ENCODE results near the gene MED16.

Gene MED16

DNA sequence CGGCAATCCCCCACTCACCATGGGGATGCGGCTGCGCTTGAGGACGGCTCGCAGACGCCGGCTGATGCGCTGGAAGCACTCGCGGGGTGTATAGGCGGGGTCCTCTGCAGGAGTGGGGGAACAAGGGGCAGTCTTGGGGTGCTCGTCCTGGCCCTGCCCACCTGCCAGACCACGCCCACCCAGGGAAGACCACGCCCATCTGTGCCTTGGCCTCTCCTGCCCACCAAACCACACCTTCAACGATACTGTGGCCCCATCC, 7.0 kb upstream of the MED16 start:
- no peak overlapping the region for H3K4me2 ChIP-seq (ENCODE audit: low read length)
- peaks cover 19% of the 10 kb centered on the region for H3K4me1 ChIP-seq (ENCODE audit: insufficient read depth, low read length, severe bottlenecking)
- no peaks in the 10 kb centered on the region for H3K27me3 ChIP-seq (ENCODE audit: insufficient read depth, low read length)
- H3K79me2 ChIP-seq (ENCODE audit: insufficient read depth, low read length) = no peaks in the 10 kb centered on the region; the same call in 1 of the 2 replicates
- no peak overlapping the region for H2AFZ ChIP-seq (ENCODE audit: low read length)
- no peaks in the 10 kb centered on the region for H3K9me2 ChIP-seq (ENCODE audit: low read depth, low read length)
- no peak overlapping the region for H3K4me3 ChIP-seq (ENCODE audit: low read depth, low read length, poor library complexity, severe bottlenecking)
- H3K9ac ChIP-seq (ENCODE audit: low read length) = no peak overlapping the region
- H3K9me3 ChIP-seq (ENCODE audit: low read length) = no peaks in the 10 kb centered on the region
- no peaks in the 10 kb centered on the region; the same call in 1 of the 2 replicates for H3F3A ChIP-seq (ENCODE audit: insufficient read depth, low read length)
- TF ChIP-seq, protein P1, sequence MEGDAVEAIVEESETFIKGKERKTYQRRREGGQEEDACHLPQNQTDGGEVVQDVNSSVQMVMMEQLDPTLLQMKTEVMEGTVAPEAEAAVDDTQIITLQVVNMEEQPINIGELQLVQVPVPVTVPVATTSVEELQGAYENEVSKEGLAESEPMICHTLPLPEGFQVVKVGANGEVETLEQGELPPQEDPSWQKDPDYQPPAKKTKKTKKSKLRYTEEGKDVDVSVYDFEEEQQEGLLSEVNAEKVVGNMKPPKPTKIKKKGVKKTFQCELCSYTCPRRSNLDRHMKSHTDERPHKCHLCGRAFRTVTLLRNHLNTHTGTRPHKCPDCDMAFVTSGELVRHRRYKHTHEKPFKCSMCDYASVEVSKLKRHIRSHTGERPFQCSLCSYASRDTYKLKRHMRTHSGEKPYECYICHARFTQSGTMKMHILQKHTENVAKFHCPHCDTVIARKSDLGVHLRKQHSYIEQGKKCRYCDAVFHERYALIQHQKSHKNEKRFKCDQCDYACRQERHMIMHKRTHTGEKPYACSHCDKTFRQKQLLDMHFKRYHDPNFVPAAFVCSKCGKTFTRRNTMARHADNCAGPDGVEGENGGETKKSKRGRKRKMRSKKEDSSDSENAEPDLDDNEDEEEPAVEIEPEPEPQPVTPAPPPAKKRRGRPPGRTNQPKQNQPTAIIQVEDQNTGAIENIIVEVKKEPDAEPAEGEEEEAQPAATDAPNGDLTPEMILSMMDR (IDR thresholded peaks at IDR 0.05; ENCODE audit: low read length) = no peak
- TF ChIP-seq EZH2 (IDR thresholded peaks at IDR 0.05; ENCODE audit: borderline replicate concordance, low read length) = no peak
- H4K20me1 ChIP-seq (ENCODE audit: insufficient read depth, low read length) = no peaks in the 10 kb centered on the region
- H3K27ac ChIP-seq (ENCODE audit: low read depth, low read length, poor library complexity, severe bottlenecking) = no peak overlapping the region
- peaks cover 33% of the 10 kb centered on the region for H3K36me3 ChIP-seq (ENCODE audit: insufficient read depth, low read length)

DNA sequence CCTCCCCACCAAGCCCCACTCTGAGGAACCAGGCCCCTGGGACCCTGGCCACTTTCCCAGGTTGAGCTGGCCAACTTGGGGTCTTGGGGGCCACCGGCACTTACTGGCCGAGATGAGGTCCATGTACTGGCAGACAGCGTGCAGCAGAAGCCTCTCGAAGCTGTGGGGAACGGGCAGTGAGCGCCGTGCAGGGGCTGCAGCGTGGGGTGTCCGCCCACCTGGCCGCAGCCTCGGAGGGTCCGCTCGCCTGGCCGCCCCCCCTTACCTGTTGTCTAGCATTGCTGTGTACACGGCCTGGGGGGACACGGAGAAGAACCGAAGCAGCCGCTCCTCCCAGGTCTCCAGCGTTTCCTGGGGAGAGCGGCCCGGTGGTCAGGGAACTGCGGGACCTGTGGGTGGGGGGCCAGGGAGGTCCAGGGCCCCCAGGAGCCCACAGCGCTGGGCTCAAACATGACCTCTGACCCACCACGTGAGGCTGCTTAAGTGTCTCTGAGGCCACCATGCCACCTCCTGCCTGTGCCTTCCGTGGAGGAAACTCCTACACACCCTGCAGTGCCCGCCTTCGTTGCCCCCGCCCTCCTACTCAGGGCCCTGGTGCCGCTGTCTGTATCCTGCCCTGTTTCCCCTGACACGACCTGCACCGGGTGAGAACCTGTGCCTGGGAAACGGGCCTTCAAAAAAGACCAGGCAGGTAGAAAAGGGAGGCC, 6.5 kb upstream of the MED16 start:
- peaks cover 19% of the 10 kb centered on the region for H3K4me1 ChIP-seq (ENCODE audit: insufficient read depth, low read length, severe bottlenecking)
- no peak overlapping the region for H3K27ac ChIP-seq (ENCODE audit: low read depth, low read length, poor library complexity, severe bottlenecking)
- H3K4me3 ChIP-seq (ENCODE audit: low read depth, low read length, poor library complexity, severe bottlenecking) = no peak overlapping the region
- no peaks in the 10 kb centered on the region; the same call in 1 of the 2 replicates for H3K79me2 ChIP-seq (ENCODE audit: insufficient read depth, low read length)
- no peak overlapping the region for H3K4me2 ChIP-seq (ENCODE audit: low read length)
- no peaks in the 10 kb centered on the region; the same call in 1 of the 2 replicates for H3F3A ChIP-seq (ENCODE audit: insufficient read depth, low read length)
- H3K27me3 ChIP-seq (ENCODE audit: insufficient read depth, low read length) = no peaks in the 10 kb centered on the region
- H2AFZ ChIP-seq (ENCODE audit: low read length) = no peak overlapping the region
- H3K9me2 ChIP-seq (ENCODE audit: low read depth, low read length) = no peaks in the 10 kb centered on the region
- no peak for TF ChIP-seq EZH2 (IDR thresholded peaks at IDR 0.05; ENCODE audit: borderline replicate concordance, low read length)
- TF ChIP-seq, protein P1 (IDR thresholded peaks at IDR 0.05; ENCODE audit: low read length) = no peak
- no peak overlapping the region for H3K9ac ChIP-seq (ENCODE audit: low read length)
- H3K36me3 ChIP-seq (ENCODE audit: insufficient read depth, low read length) = peaks cover 33% of the 10 kb centered on the region
- H4K20me1 ChIP-seq (ENCODE audit: insufficient read depth, low read length) = no peaks in the 10 kb centered on the region
- no peaks in the 10 kb centered on the region for H3K9me3 ChIP-seq (ENCODE audit: low read length)

DNA sequence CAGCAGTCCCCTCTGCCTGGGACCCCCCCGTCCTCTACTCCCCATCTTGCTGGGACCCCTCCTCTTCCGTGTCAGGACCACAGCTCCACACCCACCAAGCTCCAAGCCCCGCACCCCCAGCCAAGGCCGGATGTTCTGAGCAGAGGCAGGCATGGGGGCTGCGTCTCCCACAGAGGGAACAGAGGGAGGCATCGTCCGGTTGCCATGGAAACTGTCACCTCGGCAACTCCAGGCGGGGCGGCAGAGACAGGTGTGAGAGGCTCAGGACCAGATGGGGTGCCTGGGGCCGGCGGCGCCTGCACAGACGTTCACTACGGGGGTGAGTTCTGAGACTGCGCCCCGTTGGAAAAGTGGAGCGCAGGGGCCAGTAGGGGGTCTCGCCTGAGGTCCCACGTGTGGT, 5.7 kb upstream of the MED16 start:
- H2AFZ ChIP-seq (ENCODE audit: low read length) = no peak overlapping the region
- no peaks in the 10 kb centered on the region for H4K20me1 ChIP-seq (ENCODE audit: insufficient read depth, low read length)
- H3K4me3 ChIP-seq (ENCODE audit: low read depth, low read length, poor library complexity, severe bottlenecking) = no peak overlapping the region
- H3F3A ChIP-seq (ENCODE audit: insufficient read depth, low read length) = no peaks in the 10 kb centered on the region; the same call in 1 of the 2 replicates
- H3K36me3 ChIP-seq (ENCODE audit: insufficient read depth, low read length) = peaks cover 33% of the 10 kb centered on the region
- peak overlapping the region; percentile 67 for H3K27ac ChIP-seq (ENCODE audit: low read depth, low read length, poor library complexity, severe bottlenecking)
- no peaks in the 10 kb centered on the region for H3K9me3 ChIP-seq (ENCODE audit: low read length)
- no peak overlapping the region for H3K9ac ChIP-seq (ENCODE audit: low read length)
- peak overlapping the region; percentile 26; the same call in 1 of the 2 replicates for H3K4me2 ChIP-seq (ENCODE audit: low read length)
- H3K27me3 ChIP-seq (ENCODE audit: insufficient read depth, low read length) = no peaks in the 10 kb centered on the region
- no peaks in the 10 kb centered on the region for H3K9me2 ChIP-seq (ENCODE audit: low read depth, low read length)
- H3K79me2 ChIP-seq (ENCODE audit: insufficient read depth, low read length) = no peaks in the 10 kb centered on the region
- peaks cover 19% of the 10 kb centered on the region for H3K4me1 ChIP-seq (ENCODE audit: insufficient read depth, low read length, severe bottlenecking)
- TF ChIP-seq EZH2 (IDR thresholded peaks at IDR 0.05; ENCODE audit: borderline replicate concordance, low read length) = no peak
- TF ChIP-seq, protein P1 (IDR thresholded peaks at IDR 0.05; ENCODE audit: low read length) = no peak
